Stimulated activated CD4-positive, alpha-beta T cell treated with anti-CD3 and anti-CD28 coated beads, Interleukin-1b, Interleukin-23, amount 100 ng/mL, for 1 hour (primary cell): ENCODE data around the gene RXRA.

Source experiments
- DNase-seq, 2 donors: peaks; one replicate each; pipeline ENCODE4 v3.0.0-alpha.2; 2020; ENCODE audit warnings: low read depth in 2 of 2

RXRA gene

DNA sequence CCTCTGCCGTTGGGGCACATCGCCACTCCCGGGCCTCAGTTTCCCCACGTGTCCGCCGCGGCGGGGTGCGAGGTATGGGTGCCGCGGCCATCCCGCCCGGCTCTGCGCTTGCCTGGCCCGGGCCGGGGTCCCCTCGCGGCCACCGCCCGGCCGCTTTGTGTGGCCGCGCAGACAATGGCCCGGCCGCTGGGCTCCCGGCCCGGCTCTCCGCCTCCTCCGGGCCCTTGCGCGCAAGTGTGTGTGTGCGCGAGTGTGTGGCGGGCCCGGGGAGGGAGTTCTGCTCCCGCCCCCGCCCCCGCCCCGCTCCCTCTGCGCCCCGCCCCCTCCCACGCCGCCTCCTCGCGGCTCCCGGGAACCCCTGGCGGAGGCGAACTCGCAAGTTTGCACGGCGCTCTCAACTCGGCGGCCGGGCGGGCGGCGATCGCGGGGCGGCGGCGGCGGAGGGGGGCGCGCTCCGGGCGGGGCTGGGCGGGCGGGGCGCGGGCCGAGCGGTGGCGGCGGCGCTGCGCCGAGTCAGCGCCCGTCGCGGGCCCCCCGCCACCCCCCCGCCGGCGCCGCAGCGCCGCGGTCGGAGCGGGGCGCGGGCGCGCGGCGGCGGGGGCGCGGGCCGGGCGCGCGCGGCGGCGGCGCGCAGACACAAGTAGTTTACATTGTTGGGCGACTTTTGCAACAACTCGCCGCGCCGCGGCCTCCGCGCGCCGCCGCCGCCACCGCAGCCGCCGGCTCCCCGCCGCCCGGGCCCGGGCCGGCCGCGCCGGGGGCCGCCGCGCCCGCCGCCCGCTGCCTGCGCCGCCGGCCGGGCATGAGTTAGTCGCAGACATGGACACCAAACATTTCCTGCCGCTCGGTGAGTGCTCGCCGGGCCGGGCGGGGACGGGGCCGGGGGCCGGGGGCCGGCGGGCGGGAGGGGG, at the start of gene RXRA:
RXRA (plus strand) TSS at position 643 of the 911 bp plus-strand sequence; CDS start at position 820, 177 bp downstream.
- peak; percentile 34 to 42 for DNase-seq

DNA sequence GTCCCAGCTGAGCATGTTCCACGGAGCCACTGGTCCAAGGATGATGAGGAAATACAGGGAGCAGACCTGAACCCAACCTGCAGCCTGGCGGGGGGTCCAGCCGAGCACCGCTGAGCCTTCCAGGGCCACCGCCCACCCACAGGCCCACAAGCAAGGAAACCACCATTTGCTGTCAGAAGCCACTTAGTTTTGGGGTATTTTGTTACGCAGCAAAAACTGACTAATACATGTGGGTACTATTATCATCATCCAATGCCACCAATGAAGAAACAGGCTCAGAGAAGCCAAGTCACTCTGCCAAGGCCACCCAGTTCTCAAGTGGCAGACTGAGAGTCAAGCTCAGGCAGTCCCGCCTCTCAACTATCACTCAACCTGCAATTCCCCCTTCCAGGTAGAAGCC, 48.0 kb upstream of the RXRA start:
- DNase-seq: no peak

DNA sequence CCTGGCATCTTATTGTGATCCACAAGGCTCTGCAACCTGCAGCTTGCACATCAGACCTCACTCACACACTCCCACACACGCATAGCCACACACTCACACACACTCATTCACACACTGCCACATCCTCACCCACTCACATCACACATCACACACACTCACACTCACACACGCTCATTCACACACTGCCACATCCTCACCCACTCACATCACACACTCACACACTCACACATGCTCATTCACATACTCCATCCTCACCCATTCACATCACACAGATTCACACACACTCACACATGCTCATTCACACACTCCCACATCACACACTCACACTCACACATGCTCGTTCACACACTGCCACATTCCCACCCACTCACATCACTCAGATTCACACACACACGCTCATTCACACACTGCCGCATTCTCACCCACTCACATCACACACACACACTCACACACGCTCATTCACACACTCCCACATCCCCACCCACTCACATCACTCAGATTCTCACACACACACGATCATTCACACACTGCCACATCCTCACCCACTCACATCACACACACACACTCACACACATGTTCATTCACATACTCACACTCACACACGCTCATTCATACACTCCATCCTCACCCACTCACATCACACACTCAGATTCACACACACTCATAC, 47.1 kb upstream of the RXRA start:
- no peak for DNase-seq

DNA sequence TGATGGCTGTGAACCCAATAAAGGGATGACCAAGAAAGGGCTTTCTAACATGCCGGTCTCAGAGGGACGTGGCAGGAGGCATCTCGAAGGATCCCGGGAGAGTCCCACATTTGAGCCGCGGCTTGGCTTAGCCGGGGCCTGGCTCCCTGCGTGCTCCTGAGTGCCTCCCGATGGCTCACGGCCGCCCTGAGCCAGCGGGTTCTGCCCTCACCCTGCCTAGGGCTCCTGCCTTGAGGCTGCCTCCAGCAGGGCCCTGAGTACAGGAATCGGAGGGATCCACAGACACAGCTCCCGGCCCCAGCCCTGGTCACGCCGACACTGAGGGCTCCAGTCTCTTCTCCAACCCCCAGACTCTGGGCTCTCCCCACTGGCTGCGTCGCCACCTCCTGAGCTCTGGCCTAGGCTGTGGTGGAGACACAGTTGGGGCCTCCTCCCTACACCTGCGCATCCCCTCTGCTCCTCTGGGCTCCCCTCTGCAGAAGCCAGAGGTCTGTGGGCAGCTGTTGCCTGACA, 44.1 kb upstream of the RXRA start:
- no peak for DNase-seq

DNA sequence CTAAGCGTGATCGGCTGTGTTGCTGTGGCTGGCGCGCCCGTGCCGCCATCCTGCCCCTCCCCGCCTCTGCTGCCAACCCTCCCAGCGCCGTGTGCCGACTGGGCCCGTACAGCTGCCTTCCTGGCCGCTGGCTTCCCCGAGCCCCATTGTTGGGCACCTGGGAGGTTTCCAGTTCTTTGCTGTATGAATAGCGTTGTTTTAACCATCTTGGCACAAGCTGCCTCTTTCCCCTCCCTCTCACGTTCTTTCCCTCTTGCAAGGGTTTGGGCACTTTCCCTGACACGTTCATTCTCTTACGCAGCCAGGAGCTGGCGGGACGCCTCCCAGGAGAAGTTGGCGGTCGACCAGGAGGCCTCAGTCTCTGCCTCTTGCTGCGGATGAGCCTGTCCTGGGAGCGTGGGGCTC, 43.1 kb upstream of the RXRA start:
- no peak for DNase-seq

DNA sequence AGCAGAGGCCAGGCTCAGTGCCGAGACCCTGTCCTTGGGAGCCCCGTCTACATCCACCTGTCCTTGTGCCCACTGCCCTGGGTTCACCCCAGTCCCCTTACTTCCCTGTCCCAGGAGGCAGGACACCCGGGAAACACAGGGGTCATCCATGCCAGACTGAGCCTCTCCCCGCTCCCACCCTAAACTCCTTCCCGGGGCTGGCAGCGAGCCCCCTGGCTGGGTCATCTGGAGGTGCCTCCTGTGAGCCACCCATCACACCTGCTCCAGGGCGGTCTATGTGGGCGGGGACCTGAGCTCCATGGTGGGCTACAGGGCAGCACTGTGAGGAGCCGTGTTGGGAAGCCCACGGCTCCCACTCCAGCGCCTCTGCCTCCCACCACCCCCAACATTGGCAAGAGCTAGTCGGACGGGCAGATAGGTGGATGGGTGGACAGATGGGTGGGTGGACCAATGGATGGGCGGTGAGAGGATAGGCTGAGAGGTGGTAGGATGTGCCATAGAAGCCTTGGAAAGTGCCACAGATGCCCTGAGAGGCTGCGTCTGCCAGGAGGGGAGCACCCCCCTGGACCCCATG, 42.5 kb upstream of the RXRA start:
- no peak for DNase-seq

DNA sequence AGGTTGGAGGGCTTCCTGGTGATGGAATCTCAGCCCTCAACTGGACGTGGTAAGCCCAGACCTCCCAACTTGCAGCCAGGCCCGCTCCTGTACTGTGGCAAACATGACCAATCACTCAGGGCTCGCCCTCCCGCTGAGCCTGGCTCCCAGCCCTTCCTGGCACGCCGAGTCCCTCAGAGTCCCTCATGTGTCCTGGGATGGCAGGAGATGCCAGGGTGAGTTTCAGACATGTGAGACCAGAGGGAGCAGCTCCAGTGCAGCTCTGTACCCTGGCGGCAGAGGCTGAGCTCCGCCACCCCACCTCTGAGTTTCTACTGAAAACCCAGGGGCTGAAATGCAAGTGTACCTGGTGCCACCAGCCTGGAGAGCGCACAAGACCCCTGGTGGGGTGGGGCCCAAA, 42.0 kb upstream of the RXRA start:
- DNase-seq: no peak

DNA sequence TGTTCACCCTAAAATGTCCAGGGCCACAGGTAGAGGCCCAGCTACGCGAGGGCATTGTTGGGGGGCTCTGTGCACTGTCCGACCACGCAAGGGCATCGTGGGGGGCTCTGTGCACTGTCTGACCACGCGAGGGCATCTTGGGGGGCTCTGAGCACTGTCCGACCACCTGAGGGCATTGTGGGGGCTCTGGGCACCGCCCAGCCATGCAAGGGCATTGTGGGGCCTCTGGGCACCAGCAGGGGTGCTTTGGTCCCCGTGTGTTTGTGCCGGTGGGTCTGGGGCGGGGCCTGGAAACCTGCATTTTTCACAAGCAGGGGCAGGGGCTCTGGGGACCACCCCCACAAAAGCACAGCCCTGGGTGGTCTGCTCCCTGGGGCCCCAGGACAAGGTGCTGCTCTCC, 41.5 kb upstream of the RXRA start:
- no peak for DNase-seq

DNA sequence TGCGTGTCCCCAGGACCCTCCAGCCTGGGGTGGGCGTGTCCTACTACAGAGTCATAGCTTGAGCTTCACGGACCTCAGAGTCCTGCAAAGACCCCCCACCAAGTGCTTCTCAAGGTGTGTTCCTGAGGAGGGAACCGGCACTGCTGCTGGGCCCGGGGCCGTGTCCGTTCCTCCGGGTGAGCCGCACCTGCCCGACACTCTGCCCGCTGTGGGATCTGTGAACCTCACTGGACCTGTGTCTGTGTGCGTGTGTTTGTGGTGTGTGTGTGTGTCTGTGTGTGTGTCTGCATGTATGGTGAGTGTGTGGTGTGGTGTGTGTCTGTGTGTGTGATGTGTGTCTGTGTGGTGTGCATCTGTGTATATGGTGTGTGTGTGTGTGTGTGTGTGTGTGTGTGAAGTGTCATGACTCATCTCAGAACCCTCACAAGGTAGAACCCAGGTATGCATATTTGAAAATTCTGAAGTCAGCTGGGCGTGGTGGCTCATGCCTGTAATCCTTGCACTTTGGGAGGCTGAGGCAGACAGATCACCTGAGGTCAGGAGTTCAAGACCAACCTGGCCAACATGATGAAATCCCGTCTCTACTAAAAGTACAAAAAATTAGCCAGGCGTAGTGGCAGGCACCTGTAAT, 40.9 kb upstream of the RXRA start:
- DNase-seq: no peak

DNA sequence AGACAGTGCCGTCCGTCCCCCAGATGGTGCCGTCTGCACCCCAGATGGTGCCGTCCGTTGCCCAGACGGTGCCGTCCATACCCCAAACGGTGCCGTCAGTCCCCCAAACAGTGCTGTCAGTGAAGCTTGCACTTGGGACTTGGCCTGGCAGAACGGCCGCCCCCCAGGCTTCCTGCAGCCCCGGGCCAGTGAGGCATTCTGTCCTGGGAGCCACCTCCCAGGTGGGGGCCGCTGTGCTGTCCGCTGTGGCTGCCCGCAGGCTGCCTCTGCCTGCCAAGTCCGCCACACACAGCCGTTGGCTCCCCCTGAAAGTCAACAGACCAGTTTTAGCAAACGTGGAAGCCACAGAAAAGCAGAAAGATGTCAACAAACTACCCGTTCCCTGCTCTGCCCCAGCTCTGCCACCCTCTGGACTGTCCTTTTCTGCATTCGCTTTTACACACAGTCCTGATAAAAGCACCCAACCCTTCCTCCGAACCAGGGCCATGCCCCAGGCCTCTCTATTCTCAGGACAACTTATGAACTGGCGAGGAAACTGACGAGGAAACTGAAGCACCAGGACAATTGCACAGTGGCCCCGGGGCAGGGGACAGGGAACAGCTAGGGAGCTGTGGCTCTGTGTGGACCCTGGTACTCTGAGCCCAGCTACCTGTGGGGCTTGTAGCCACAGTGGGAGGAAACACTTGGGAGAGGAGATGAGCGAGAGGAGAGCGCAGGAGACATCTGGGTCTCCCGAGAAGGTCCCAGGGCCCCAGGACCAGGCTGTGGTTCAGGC, 39.6 kb upstream of the RXRA start:
- no peak for DNase-seq

DNA sequence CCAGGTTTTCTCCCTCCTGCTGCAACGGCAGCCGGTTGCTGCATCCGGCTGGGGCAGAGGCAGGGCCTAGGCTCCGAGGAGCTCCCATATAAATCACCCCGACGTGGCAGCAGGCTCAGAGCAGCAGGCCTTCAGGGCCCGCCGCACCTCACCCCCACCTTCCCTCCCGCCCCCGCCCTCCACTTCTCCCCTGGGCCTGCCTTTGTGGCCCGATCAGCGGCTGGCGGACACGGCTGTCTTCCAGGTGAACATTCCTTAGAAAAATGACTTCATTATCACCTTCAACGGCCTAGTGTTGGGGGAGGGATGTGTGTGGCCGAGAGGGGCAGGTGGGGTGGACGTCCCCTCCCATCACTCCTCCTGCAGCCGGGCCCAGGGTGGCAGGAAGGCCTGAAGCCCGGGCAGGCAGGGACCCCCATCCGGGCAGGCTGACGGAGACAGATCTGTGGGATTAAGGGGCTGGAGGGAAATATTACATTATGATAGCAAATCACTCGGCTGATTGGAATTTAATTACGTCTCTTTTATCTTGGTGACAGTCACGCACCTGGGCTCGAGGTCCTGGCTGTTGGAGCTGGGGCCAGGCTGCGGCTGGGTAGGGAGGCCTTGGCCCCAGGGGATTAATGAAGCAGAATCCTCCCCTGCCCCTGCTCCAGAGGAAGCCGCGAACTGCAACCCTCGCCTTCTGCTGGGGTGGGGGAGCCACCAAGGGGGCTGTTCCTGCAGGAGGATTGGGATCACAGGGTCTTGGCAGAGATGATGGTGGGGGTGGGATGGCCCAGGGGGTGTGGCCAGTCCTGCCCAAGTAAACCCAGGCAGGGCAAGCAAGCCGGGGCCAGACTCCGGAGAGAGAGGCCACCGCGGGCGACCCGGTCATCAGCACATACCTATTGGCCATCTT, 38.4 kb upstream of the RXRA start:
- DNase-seq: no peak

DNA sequence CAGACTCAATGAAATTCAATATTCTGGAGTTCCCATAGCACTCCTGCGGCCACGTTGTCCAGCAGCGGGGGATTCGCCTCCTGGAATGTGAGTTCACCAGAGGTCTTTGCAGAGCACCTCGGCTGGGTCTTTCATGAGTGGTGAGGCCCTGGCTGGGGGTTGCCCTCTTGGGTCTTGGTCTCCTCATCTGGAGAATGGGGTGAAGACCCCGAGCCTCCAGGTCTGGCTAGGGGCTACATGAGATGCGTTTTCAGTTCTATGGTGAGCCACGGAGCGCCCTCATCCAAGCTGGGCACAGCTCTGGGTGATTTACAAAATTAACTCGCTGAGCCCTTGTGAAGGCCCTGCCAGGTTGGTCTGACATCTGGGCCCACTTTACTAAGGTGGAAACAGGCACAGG, 37.5 kb upstream of the RXRA start:
- no peak for DNase-seq

DNA sequence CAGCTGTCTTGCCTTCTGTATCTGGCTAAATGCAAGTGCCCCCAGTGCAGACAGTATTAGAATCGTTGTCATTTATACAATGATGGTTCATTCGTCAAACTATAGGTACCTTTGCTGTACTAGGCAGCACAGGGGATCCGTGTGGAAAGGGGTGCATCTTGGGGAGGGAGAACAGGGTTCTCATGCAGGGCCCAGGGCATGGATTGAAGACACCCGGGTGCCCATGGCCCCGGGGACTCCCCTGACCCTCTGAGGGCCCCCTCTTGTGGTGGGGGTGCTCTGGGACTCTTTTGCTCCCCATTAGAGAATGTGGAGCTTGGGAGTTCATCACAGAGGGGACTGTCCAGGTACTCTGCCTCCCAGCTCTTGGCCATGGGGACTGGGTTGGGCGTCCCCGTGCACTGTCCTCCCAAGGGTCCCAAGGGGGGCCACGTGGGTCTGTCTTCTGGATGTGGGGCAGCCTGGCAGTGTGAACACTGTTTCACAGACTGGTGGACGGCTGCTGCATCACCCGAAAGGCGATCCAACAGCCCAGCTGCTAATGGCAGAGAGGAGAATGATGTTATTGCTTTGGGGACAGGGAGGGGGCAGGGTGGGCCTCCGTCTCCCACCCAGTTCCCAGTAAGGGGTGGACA, 36.9 kb upstream of the RXRA start:
- no peak for DNase-seq

DNA sequence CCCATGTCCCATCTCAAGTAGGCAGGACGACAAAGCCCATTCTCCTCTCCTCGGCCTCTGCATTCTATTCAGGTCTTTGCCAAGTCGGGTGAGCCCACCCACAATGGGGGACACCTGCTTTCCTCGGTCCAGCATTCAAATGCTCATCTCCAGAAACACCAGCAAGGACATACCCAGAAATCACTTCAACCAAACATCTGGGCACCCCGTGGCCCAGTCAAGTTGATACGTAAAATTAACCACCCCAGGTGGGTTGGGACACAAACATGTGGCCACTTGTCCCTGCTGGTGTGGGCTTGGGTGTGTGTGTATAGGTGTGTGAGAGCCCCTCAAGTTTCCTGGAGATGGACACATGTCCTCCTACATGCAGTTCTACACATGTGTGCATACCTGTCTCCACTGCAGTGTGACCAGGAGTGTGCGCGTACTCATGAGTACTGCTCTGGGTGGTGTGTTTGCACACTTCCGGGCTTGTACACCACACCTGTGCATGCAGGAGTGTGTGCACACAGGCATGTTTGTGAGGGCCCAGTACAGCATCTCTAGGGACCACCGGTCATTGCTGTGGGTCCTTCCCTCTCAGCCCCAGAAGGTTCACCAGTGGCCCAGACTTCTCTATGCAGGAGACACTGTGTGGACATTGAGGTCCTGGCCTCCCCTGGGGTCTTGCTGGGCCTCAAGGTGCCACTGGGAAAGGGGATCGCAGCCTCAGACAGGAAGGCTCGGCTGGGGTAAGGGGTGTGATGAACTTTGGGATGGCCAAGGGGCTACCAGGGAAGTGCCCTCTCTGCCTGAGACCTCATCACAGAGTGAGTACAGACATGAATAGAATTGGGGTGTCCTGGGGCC, 35.4 kb upstream of the RXRA start:
- DNase-seq: no peak

DNA sequence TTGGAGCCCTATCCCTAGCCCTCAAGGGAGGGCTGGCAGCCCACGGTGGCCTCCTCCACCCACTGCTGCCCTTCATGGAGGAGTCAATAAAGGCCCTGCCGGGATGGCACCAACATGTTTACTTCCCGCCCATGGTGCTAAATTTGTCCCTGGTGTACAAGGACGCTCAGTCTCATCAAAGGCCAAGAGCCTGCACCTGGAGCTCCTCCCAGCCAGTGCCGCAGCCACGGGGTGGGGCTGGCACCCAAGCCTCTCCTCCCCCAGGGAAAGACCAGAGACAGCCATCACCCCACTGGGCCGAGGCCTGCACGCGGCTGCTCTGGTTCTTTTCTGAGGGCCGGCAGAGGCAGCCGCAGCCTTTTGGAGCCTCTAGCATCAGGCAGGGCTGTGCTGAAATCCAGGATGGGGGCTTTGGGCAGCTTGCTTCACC, 34.8 kb upstream of the RXRA start:
- DNase-seq: no peak

DNA sequence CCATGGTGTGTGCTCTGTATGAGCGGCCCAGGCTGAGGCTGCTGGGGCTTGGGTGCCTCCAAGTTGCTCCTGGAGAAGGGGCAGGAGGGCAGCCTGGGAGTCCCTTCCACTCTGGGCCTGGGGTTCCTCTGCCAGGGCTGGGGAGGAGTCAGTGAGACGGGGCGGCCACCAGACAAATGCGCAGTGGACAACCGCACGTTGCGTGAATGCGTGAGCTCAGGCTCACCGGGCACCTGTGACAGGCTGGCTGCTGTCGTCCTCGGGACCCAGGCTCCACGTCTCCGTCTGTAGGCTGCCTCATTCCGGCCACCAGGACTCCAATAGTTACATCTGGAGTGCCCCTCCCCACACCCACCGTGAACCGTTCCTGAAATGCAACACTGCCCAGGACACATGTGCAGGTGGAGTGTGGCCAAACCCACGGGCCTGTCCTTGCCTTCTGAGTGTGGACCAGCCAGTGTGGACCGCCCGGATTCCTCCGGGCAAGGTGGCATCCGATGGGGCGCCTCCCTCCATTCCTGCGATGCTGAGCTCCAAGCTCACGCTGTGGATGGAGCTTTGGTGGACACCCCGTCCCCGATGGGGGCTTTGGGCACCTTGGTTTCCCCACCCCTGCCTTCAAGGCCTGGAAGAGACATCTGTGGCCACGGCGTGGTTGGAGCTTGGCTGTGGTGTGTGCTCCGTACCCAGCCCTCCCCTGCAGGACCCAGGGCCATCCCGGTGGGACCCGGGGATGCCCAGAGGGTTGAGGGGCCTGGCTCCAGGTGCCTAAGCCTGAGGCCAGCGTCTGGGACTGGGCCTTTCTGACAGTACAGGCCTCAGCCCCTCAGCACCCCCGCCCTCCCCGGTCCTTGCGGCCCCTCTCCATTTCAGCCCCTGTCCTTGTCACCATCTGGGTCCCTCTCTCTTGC, 34.0 kb upstream of the RXRA start:
- DNase-seq: no peak

DNA sequence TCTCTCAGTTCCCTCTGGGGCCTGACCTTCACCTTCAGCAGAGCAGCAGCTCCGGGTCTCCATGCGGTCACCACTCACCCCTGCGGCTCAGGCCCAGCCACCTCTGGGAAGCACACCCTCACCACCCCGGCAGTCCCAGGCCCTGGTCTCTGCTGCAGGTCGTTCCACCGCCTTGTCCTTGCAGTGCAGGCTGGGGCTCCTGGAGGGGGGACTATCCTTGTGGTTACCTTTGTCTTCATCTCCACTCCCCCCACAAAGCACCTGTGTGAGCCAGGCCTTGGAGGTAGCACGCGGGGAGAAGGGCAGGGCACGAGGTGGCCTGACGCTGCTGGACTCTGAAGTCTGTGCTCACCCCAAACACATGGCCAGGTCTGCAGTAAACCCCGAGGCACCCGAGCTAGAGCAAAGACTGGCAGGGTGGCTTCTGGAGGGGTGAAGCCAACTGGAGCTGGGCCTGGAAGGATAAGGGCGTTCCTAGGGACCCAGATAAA, 33.2 kb upstream of the RXRA start:
- DNase-seq: no peak
